Kidney capillary endothelial cell (primary cell): Measurements from ENCODE around the gene DPEP1.
"Not testable (repeated sequence)": the region's sequence is repeated elsewhere in the genome, so short reads cannot be mapped to it uniquely, and the experiment has no call there.

ENCODE experiments used
- DNase-seq: peaks from one replicate; pipeline ENCODE4 v3.0.0-alpha.2; 2018; ENCODE audit warnings: low spot score

The DPEP1 gene

DNA sequence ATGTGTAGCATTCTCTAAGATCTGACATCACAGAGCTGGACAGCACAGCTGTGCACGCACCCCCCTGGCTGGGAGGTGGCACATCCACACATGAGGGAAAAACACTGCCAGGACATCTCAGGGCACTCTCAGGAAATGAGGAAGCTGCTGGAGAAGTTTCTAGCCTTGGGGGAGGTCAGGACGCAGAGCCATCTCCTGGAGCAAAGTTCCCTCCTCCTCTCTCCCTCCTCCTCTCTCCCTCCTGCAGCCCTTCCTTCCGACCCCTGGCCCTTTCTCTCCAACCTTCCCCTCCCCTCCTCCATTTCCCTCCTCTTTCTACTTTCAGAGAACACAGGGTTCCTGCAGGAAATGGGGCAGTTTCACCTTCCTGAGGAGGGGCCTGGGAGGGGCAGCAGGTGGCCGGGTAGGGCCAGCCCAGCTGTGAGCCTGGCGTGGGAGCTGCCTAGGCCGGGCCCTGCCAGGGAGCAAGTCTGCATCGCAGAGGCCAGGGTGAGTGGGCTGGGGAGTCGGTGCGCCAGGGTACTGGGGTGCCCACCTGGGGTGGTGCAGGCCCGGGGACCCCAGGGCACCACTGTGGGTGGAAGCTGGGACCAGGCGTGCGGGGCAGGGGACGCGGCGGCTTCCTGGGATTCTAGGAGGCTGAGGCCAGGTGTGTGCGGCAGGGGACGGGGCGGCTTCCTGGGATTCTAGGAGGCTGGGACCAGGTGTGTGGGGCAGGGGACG, at the start of gene DPEP1:
Gene DPEP1 (plus strand): TSS at position 412 of the 723 bp plus-strand sequence. CDS start 16,769 bp downstream, outside the sequence.
- no peak for DNase-seq

DNA sequence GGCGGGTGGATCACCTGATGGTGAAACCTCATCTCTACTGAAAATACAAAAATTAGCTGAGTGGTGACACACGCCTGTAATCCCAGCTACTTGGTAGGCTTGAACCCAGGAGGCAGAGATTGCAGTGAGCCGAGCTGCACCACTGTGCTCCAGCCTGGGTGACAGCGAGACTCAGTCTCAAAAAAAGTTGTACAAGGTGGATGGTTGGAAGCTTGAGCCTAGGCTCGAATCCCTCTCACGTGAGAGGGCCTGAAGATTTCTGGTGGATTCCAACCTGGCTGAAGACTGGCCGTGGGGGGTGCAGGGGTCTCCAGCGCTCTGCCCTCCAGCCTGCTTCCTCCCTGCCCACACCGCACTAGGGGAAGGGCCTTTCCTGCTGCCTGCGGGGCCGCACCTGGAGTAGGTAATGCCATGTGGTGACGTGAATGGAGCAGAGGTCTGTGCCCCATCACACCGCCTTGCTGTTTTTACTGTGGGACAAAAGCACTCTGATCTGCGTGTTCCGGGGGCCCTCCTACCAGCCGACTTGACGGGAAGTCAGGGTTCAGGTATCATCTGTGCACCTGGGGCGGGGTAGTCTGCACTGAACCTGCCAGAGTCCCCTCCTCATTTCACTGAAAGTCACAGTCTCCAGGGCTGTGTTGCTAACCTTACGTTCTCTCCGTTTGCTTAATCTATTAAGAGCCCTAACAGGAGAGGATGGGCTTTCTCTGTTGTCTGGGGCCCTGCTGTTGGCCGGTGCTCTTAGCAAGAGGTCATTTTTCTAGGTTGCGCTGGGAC, 48.8 kb upstream of the DPEP1 start:
- DNase-seq, result no peak

GRCh38 chr16:89565256-89565505, 48.3 kb upstream of the DPEP1 start:
- DNase-seq, result no peak

GRCh38 chr16:89565506-89566372, 47.7 kb upstream of the DPEP1 start:
- DNase-seq, result no peak

DNA sequence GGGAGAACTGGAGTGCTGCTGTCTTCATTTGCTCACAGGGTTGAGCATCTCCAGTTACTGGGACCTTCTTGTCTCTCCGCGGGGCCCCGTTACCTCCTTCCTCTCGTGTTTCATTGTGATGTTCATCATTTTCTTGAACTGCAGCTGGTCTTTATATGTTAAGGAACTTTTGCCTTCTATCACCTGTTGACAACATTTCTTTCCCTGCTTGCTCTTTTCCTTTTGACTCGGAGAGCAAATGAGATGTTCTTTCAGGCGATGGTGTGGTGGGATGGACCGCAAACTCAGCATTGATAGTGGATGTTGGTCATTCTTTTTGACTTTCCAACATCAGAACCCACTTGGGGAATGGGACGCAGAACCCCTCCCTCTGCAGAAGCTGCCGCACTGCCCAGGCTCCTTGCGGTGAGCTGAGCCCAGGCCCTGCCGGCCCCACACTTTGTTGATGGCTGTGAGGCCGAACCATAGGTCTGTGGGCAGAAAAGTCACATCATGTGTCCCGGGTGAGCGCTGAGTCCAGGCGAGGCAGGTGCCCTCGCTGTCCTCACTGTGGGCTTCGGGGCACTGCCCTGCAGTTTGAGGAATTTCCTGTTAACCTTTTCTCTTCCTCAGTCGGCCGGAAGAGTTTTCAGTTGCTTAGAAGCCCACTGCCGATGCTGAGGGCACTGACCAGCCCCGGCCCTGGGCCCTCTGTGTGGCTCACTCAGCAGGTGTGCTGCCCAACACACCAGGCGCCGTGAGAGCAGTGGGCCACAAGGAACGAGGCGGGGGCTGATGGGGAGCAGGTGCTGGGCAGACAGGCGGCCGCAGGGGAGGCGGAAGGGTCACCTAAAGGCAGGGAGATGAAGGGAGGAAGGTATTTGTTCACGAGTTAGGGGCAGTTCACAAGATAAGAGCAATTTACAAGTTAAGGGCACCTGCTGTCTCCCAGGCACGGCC, 45.5 kb upstream of the DPEP1 start:
- DNase-seq, result no peak

GRCh38 chr16:89569506-89570341, 43.7 kb upstream of the DPEP1 start:
- no peak for DNase-seq

DNA sequence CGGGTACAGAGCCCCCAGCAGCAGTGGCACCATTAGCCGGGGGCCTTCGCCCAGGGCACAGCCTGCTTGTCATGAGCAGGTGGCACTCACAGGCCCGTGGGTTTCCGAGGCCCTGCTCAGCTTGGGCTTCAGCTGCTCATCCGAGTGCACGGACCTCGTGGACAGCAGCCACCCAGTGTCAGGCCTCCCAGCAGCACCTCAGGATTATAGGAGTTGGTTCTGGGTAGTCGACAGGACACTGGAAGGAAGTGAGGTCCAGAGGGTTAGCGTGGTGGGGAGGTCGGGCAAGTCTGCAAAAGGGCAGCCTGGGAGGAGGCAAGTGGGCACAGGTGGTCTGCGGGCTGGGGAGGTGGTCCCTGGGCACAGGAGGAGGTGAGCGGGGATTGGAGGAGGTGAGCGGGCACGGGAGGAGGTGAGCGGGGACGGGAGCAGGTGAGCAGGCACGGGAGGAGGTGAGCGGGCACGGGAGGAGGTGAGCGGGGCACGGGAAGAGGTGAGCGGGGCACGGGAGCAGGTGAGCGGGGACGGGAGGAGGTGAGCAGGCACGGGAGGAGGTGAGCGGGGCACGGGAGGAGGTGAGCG, 43.0 kb upstream of the DPEP1 start:
- no peak for DNase-seq

GRCh38 chr16:89570983-89571598, 42.4 kb upstream of the DPEP1 start:
- not testable (repeated sequence) for DNase-seq

GRCh38 chr16:89571636-89572035, 41.8 kb upstream of the DPEP1 start:
- DNase-seq, result no peak

- DNase-seq, result no peak
These were observed 41.4 kb upstream of the DPEP1 start for GRCh38 chr16:89572073-89572484.

DNA sequence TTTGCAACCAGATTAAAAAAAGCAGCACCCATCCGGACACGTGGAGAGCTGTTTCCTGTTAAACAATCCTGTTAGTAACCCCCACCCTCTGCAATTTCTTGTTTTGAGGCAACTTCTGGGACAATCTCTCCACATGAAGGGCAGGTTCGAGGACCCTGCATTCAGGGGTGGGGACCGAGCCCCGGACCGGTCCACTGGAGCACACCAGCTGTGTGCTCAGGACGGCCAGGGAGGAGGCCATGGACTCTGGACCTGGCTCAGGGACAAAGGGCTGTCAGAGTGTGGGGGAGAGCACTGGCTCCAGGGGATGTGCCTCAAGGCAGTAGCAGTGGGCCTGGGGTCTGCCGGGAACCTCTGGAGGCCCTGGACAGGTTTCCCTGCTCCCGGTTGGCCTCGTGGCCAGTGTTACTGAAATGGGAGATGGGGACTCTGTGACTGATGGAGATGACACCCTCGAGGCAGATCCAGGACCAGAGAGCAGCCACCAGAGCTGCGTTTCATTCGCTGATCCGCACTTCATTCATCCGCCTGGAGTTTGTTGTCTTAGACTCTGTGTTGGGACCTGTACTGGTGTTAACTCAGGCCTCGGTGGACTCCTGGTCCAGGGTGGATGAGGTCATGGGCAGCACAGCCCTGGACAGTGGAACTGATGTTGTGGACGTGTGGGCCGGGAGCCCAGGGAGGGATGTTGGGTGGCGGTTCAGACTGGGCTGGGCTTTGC, 40.8 kb upstream of the DPEP1 start:
- no peak for DNase-seq

GRCh38 chr16:89573826-89574680, 39.4 kb upstream of the DPEP1 start:
- no peak for DNase-seq

GRCh38 chr16:89574681-89575246, 38.7 kb upstream of the DPEP1 start:
- DNase-seq, result peak; percentile 80

- no peak for DNase-seq
These were observed 37.9 kb upstream of the DPEP1 start, which contains the start of gene CPNE7 for GRCh38 chr16:89575247-89576152. Gene CPNE7, plus strand, starts transcription at chr16:89575758. Its CDS starts 140 bp downstream, at chr16:89575898.

GRCh38 chr16:89576153-89577054, 37.0 kb upstream of the DPEP1 start:
- no peak for DNase-seq
